ENCODE results near the gene TUT7.
"Not testable (repeated sequence)": the region's sequence is repeated elsewhere in the genome, so short reads cannot be mapped to it uniquely, and the experiment has no call there.

TUT7 gene

GRCh38 chr9:86326536-86326935 lies 27.7 kb downstream of the TUT7 start:
- Histone ChIP-seq H3K4me1 (ENCODE audit: control insufficient read depth, insufficient read depth, low read length) (peaks cover 13% of the 10 kb centered on the region), H3K4me3 (ENCODE audit: low read depth, low read length) (no peak overlapping the region), H3K27ac (ENCODE audit: low read depth, low read length) (no peak overlapping the region), H3K36me3 (ENCODE audit: control insufficient read depth, insufficient read depth, low read length) (peaks cover 64% of the 10 kb centered on the region), H3K27me3 (ENCODE audit: control insufficient read depth, insufficient read depth, low read length) (no peaks in the 10 kb centered on the region), H3K9ac (ENCODE audit: low read depth, low read length) (no peak overlapping the region), H3K9me3 (ENCODE audit: control insufficient read depth, insufficient read depth, low read length) (no peaks in the 10 kb centered on the region)

- peaks cover 13% of the 10 kb centered on the region for H3K4me1 ChIP-seq (ENCODE audit: control insufficient read depth, insufficient read depth, low read length)
These were observed 29.3 kb downstream of the TUT7 start for GRCh38 chr9:86324901-86325300.

GRCh38 chr9:86324308-86324707 lies 29.9 kb downstream of the TUT7 start:
- Histone ChIP-seq H3K9ac (ENCODE audit: low read depth, low read length) (no peak overlapping the region), H3K27me3 (ENCODE audit: control insufficient read depth, insufficient read depth, low read length) (no peaks in the 10 kb centered on the region), H3K4me3 (ENCODE audit: low read depth, low read length) (no peak overlapping the region), H3K36me3 (ENCODE audit: control insufficient read depth, insufficient read depth, low read length) (peaks cover 84% of the 10 kb centered on the region), H3K9me3 (ENCODE audit: control insufficient read depth, insufficient read depth, low read length) (no peaks in the 10 kb centered on the region), H3K4me1 (ENCODE audit: control insufficient read depth, insufficient read depth, low read length) (peaks cover 13% of the 10 kb centered on the region), H3K27ac (ENCODE audit: low read depth, low read length) (no peak overlapping the region)

More at GRCh38 chr9:86324901-86325300, 29.3 kb downstream of the TUT7 start:
- Histone ChIP-seq H3K9ac (ENCODE audit: low read depth, low read length) (no peak overlapping the region), H3K36me3 (ENCODE audit: control insufficient read depth, insufficient read depth, low read length) (peaks cover 78% of the 10 kb centered on the region), H3K27ac (ENCODE audit: low read depth, low read length) (no peak overlapping the region), H3K4me3 (ENCODE audit: low read depth, low read length) (no peak overlapping the region), H3K9me3 (ENCODE audit: control insufficient read depth, insufficient read depth, low read length) (no peaks in the 10 kb centered on the region), H3K27me3 (ENCODE audit: control insufficient read depth, insufficient read depth, low read length) (no peaks in the 10 kb centered on the region)

- no peak overlapping the region for H3K27ac ChIP-seq (ENCODE audit: low read depth, low read length)
- no peak overlapping the region for H3K9ac ChIP-seq (ENCODE audit: low read depth, low read length)
- H3K9me3 ChIP-seq (ENCODE audit: control insufficient read depth, insufficient read depth, low read length) = no peaks in the 10 kb centered on the region
- H3K4me3 ChIP-seq (ENCODE audit: low read depth, low read length) = no peak overlapping the region
- peaks cover 96% of the 10 kb centered on the region for H3K36me3 ChIP-seq (ENCODE audit: control insufficient read depth, insufficient read depth, low read length)
- peaks cover 9% of the 10 kb centered on the region for H3K4me1 ChIP-seq (ENCODE audit: control insufficient read depth, insufficient read depth, low read length)
- no peaks in the 10 kb centered on the region for H3K27me3 ChIP-seq (ENCODE audit: control insufficient read depth, insufficient read depth, low read length)
These were observed 31.1 kb downstream of the TUT7 start for GRCh38 chr9:86322973-86323644.

- H3K9ac ChIP-seq (ENCODE audit: low read depth, low read length) = no peak overlapping the region
- H3K27me3 ChIP-seq (ENCODE audit: control insufficient read depth, insufficient read depth, low read length) = no peaks in the 10 kb centered on the region
- no peaks in the 10 kb centered on the region for H3K4me1 ChIP-seq (ENCODE audit: control insufficient read depth, insufficient read depth, low read length)
- no peak overlapping the region for H3K27ac ChIP-seq (ENCODE audit: low read depth, low read length)
- H3K9me3 ChIP-seq (ENCODE audit: control insufficient read depth, insufficient read depth, low read length) = no peaks in the 10 kb centered on the region
- H3K4me3 ChIP-seq (ENCODE audit: low read depth, low read length) = no peak overlapping the region
- peaks cover 92% of the 10 kb centered on the region for H3K36me3 ChIP-seq (ENCODE audit: control insufficient read depth, insufficient read depth, low read length)
These were observed 32.8 kb downstream of the TUT7 start for GRCh38 chr9:86321373-86321772.

DNA sequence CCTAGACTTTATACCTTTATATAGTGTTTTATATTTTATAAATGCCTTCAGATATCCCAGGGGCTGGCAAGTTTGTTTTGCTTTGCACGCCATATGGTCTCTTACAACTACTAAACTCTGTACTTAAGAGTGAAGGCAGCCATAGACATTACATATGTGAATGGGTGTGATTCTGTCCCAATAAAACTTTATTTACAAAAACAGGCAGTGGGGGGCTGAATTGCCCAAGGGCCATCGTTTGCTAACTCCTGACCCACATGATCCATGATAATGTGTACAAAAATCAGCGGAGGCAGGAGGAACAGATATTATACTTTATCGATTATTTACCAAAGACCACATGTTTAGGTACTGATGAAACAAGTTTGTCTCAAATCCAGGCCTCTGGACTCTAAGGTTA lies 36.0 kb downstream of the TUT7 start:
- H3K36me3 ChIP-seq (ENCODE audit: control insufficient read depth, insufficient read depth, low read length) = peaks cover 90% of the 10 kb centered on the region
- no peaks in the 10 kb centered on the region for H3K4me1 ChIP-seq (ENCODE audit: control insufficient read depth, insufficient read depth, low read length)
- no peak overlapping the region for H3K9ac ChIP-seq (ENCODE audit: low read depth, low read length)
- H3K4me3 ChIP-seq (ENCODE audit: low read depth, low read length) = no peak overlapping the region
- H3K27ac ChIP-seq (ENCODE audit: low read depth, low read length) = no peak overlapping the region
- H3K9me3 ChIP-seq (ENCODE audit: control insufficient read depth, insufficient read depth, low read length) = peaks cover 1% of the 10 kb centered on the region; the same call in 1 of the 2 replicates
- H3K27me3 ChIP-seq (ENCODE audit: control insufficient read depth, insufficient read depth, low read length) = no peaks in the 10 kb centered on the region

GRCh38 chr9:86315078-86315477 lies 39.1 kb downstream of the TUT7 start:
- H3K9me3 ChIP-seq (ENCODE audit: control insufficient read depth, insufficient read depth, low read length) = peaks cover 8% of the 10 kb centered on the region
- H3K27ac ChIP-seq (ENCODE audit: low read depth, low read length) = no peak overlapping the region
- H3K9ac ChIP-seq (ENCODE audit: low read depth, low read length) = no peak overlapping the region
- no peak overlapping the region for H3K4me3 ChIP-seq (ENCODE audit: low read depth, low read length)
- H3K36me3 ChIP-seq (ENCODE audit: control insufficient read depth, insufficient read depth, low read length) = peaks cover 76% of the 10 kb centered on the region
- no peaks in the 10 kb centered on the region for H3K27me3 ChIP-seq (ENCODE audit: control insufficient read depth, insufficient read depth, low read length)
- no peaks in the 10 kb centered on the region for H3K4me1 ChIP-seq (ENCODE audit: control insufficient read depth, insufficient read depth, low read length)

DNA sequence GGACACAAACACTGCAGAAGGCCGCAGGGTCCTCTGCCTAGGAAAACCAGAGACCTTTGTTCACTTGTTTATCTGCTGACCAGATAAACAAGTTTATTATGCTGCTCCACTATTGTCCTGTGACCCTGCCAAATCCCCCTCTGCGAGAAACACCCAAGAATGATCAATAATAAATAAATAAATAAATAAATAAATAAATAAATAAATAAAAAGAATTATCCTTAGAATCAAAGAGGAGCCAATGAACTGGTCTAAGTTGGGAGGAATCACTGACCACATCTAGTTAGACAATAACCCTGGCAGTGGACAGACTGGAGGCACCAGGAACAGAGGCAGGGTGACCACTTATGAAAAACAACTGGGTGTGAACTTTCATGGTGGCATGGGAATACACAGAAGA lies 41.3 kb downstream of the TUT7 start:
- H3K9me3 ChIP-seq (ENCODE audit: control insufficient read depth, insufficient read depth, low read length); H3K9ac ChIP-seq (ENCODE audit: low read depth, low read length); H3K27ac ChIP-seq (ENCODE audit: low read depth, low read length); H3K27me3 ChIP-seq (ENCODE audit: control insufficient read depth, insufficient read depth, low read length); H3K4me1 ChIP-seq (ENCODE audit: control insufficient read depth, insufficient read depth, low read length); H3K4me3 ChIP-seq (ENCODE audit: low read depth, low read length): not testable (repeated sequence)
- peaks cover 76% of the 10 kb centered on the region for H3K36me3 ChIP-seq (ENCODE audit: control insufficient read depth, insufficient read depth, low read length)

GRCh38 chr9:86308687-86309086 lies 45.5 kb downstream of the TUT7 start:
- H3K9ac ChIP-seq (ENCODE audit: low read depth, low read length) = no peak overlapping the region
- H3K27ac ChIP-seq (ENCODE audit: low read depth, low read length) = no peak overlapping the region
- peaks cover 17% of the 10 kb centered on the region for H3K4me1 ChIP-seq (ENCODE audit: control insufficient read depth, insufficient read depth, low read length)
- peaks cover 8% of the 10 kb centered on the region for H3K9me3 ChIP-seq (ENCODE audit: control insufficient read depth, insufficient read depth, low read length)
- H3K4me3 ChIP-seq (ENCODE audit: low read depth, low read length) = no peak overlapping the region
- H3K27me3 ChIP-seq (ENCODE audit: control insufficient read depth, insufficient read depth, low read length) = no peaks in the 10 kb centered on the region
- H3K36me3 ChIP-seq (ENCODE audit: control insufficient read depth, insufficient read depth, low read length) = peaks cover 65% of the 10 kb centered on the region

DNA sequence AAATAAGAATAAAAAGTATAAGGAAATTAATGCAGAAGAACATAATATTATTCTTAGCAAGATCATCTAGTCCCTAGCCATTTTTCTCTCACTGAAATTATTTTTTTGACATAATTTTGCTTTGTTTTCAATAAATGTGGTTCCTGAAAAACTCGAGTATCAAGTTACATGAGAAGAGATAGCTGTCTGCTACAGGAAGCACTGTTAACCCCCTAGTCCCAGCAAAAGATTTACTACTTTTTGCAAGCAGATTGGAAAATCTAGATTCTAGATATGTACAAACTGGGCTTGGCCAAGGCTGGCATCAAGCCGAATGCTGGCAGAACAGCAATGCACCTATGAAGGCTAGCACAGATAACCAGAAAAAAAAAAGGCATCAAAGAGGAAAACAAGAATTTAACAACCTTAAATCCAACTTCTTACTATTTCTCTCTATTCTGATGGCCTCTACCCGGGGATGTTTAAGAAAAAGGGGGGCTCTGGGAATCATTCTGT lies 49.9 kb downstream of the TUT7 start:
- peak overlapping the region; percentile 1; the same call in 1 of the 2 replicates for H3K4me3 ChIP-seq (ENCODE audit: low read depth, low read length)
- H3K27me3 ChIP-seq (ENCODE audit: control insufficient read depth, insufficient read depth, low read length) = no peaks in the 10 kb centered on the region
- H3K36me3 ChIP-seq (ENCODE audit: control insufficient read depth, insufficient read depth, low read length) = peaks cover 74% of the 10 kb centered on the region
- H3K9ac ChIP-seq (ENCODE audit: low read depth, low read length) = no peak overlapping the region
- H3K4me1 ChIP-seq (ENCODE audit: control insufficient read depth, insufficient read depth, low read length) = peaks cover 26% of the 10 kb centered on the region
- H3K27ac ChIP-seq (ENCODE audit: low read depth, low read length) = peak overlapping the region; percentile 83
- H3K9me3 ChIP-seq (ENCODE audit: control insufficient read depth, insufficient read depth, low read length) = no peaks in the 10 kb centered on the region

GRCh38 chr9:86303316-86303975 lies 50.8 kb downstream of the TUT7 start:
- H3K9ac ChIP-seq (ENCODE audit: low read depth, low read length) = peak overlapping the region; percentile 48
- peak overlapping the region; percentile 1; the same call in 1 of the 2 replicates for H3K4me3 ChIP-seq (ENCODE audit: low read depth, low read length)
- peak overlapping the region; percentile 83 for H3K27ac ChIP-seq (ENCODE audit: low read depth, low read length)
- no peaks in the 10 kb centered on the region for H3K9me3 ChIP-seq (ENCODE audit: control insufficient read depth, insufficient read depth, low read length)
- H3K27me3 ChIP-seq (ENCODE audit: control insufficient read depth, insufficient read depth, low read length) = no peaks in the 10 kb centered on the region
- H3K4me1 ChIP-seq (ENCODE audit: control insufficient read depth, insufficient read depth, low read length) = peaks cover 26% of the 10 kb centered on the region
- H3K36me3 ChIP-seq (ENCODE audit: control insufficient read depth, insufficient read depth, low read length) = peaks cover 74% of the 10 kb centered on the region
